WTC11 (cell line): ENCODE measurements around the gene SMO.

Experiments
- SP1 ChIP-seq: sonication (generic); formaldehyde crosslinking; conservative IDR thresholded peaks from 2 replicates; pipeline ENCODE4 v1.8.1; 2022; ENCODE audit warnings: missing genetic modification reagents
- TF ChIP-seq, protein P1 (sequence below): sonication (generic); formaldehyde crosslinking; IDR thresholded peaks from 2 replicates; pipeline ENCODE4 v1.8.0; 2022; ENCODE audit warnings: mild to moderate bottlenecking, missing genetic modification reagents

DNA sequence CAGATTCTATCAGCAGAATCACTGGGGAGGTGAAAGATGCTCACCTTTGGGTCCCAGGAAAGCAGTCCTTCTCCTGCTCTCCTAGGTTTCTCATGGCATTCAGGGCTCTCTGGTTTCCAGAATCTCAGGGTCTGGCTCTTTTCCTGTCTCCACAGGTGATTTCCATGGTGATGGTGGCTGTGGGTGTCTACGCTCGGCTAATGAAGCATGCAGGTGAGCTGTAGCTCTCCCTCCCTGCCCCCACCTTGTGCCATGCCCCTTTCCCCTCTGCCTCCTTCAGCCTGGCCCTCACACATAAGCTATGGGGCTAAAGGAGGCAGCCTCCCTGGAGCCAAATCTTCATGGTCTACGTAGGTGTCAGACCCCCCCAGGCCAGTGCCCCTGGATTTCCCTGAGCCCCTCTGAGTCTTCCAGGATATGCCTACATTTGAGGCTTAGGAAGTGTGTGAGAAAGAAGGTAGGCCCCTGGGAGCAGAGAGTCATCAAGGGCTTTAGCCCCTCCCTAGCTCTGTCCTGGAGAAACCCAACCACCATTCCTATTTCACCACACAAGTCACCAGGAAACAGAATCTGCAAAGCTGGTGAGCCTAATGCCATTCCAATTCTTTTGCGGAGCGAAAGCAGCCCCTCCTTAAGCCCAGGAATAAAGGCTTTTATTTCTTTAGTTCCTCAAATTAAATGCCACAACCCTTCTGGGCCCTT, 26.8 kb upstream of the SMO start:
- no peak for TF ChIP-seq SP1 (CRISPR knock-in tag)
- TF ChIP-seq, protein P1, sequence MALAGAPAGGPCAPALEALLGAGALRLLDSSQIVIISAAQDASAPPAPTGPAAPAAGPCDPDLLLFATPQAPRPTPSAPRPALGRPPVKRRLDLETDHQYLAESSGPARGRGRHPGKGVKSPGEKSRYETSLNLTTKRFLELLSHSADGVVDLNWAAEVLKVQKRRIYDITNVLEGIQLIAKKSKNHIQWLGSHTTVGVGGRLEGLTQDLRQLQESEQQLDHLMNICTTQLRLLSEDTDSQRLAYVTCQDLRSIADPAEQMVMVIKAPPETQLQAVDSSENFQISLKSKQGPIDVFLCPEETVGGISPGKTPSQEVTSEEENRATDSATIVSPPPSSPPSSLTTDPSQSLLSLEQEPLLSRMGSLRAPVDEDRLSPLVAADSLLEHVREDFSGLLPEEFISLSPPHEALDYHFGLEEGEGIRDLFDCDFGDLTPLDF (CRISPR knock-in tag), result no peak
